PC-9 (cell line): Measurements from ENCODE around the gene TTLL3.
"Not testable (repeated sequence)": the region's sequence is repeated elsewhere in the genome, so short reads cannot be mapped to it uniquely, and the experiment has no call there.

Experiments
- CTCF ChIP-seq: fragments of 200-600 bp; sonication (generic); conservative IDR thresholded peaks from 2 replicates; pipeline ENCODE4 v1.6.1; 2017; ENCODE audit warnings: mixed run types, antibody characterized with exemption, mild to moderate bottlenecking, moderate library complexity
- EZH2 ChIP-seq: fragments of 200-600 bp; sonication (generic); IDR thresholded peaks from 2 replicates; pipeline ENCODE4 v1.8.0; 2017; ENCODE audit warnings: antibody characterized with exemption, low read depth

DNA sequence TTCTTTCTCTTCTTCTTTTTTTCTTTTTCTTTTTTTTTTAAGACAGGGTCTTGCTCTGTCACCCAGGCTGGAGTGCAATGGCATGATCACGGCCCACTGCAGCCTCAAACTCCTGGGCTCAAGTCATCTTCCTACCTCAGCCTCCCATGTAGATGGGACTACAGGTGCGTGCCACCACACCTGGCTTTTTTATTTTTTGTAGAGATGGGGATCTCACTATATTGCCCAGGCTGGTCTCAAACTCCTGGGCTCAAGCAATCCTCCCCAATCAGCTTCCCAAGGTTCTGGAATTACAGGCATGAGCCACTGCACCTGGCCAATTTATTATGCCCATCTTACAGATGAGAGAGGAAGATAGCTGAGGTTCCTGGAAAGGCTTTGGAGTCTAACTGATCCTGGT is 39.1 kb upstream of the TTLL3 start:
- not testable (repeated sequence) for TF ChIP-seq CTCF, EZH2
